Activated naive CD8-positive, alpha-beta T cell (primary cell): ENCODE results near the gene MAP3K2.

ENCODE experiments used
- H3K27ac Mint-ChIP-seq: one replicate; pipeline ENCODE4 v1.8.0; 2021; ENCODE audit warnings: mixed read lengths
- H3K27me3 Mint-ChIP-seq: one replicate; pipeline ENCODE4 v1.8.0; 2021; ENCODE audit warnings: mixed read lengths
- H3K36me3 Mint-ChIP-seq: one replicate; pipeline ENCODE4 v1.8.0; 2021; ENCODE audit warnings: mixed read lengths
- H3K4me1 Mint-ChIP-seq: one replicate; pipeline ENCODE4 v1.8.0; 2021; ENCODE audit warnings: low read depth, mixed read lengths
- H3K4me3 Mint-ChIP-seq: one replicate; pipeline ENCODE4 v1.8.0; 2021; ENCODE audit warnings: mild to moderate bottlenecking, mixed read lengths
- H3K9me3 Mint-ChIP-seq: one replicate; pipeline ENCODE4 v1.8.0; 2021; ENCODE audit warnings: low read depth, mixed read lengths

Gene MAP3K2

GRCh38 chr2:127386246-127386645 is 1.5 kb downstream of the MAP3K2 start:
- Mint-ChIP-seq H3K4me1 (peaks cover 76% of the 10 kb centered on the region), H3K4me3 (peak overlapping the region; percentile 94), H3K27me3 (no peaks in the 10 kb centered on the region), H3K27ac (peak overlapping the region; percentile 83), H3K9me3 (no peaks in the 10 kb centered on the region), H3K36me3 (peaks cover 8% of the 10 kb centered on the region)

GRCh38 chr2:127384529-127384928 is 3.2 kb downstream of the MAP3K2 start:
- Mint-ChIP-seq H3K27ac (peak overlapping the region; percentile 46), H3K4me3 (peak overlapping the region; percentile 25), H3K27me3 (no peaks in the 10 kb centered on the region), H3K36me3 (peaks cover 8% of the 10 kb centered on the region), H3K4me1 (peaks cover 82% of the 10 kb centered on the region), H3K9me3 (no peaks in the 10 kb centered on the region)

- Mint-ChIP-seq H3K27ac (no peak overlapping the region), H3K4me1 (peaks cover 81% of the 10 kb centered on the region), H3K4me3 (no peak overlapping the region), H3K36me3 (peaks cover 11% of the 10 kb centered on the region), H3K27me3 (no peaks in the 10 kb centered on the region), H3K9me3 (no peaks in the 10 kb centered on the region)
These were observed 4.9 kb downstream of the MAP3K2 start for GRCh38 chr2:127382831-127383230.

DNA sequence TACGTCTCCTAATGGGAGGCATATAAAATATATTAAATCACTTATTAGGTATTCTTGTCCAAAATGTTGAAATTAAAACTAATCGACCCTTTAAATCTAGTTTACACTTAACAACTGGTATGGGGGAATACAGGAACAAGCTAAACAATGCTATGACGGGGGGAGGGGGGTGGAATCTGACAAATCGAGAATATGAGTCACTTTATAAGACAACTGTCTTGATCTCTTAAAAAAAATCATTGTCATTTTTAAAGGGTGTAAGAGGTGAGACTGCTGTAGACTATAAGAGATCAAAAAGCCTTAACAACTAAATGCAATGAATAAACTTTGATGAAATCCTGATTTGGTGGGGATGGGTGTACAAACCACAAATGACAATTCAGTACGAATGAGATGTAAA is 6.0 kb downstream of the MAP3K2 start:
- H3K4me1 Mint-ChIP-seq, result peaks cover 81% of the 10 kb centered on the region
- H3K4me3 Mint-ChIP-seq, result peak overlapping the region; percentile 44
- peaks cover 11% of the 10 kb centered on the region for H3K36me3 Mint-ChIP-seq
- H3K27ac Mint-ChIP-seq, result peak overlapping the region; percentile 25
- no peaks in the 10 kb centered on the region for H3K27me3 Mint-ChIP-seq
- no peaks in the 10 kb centered on the region for H3K9me3 Mint-ChIP-seq

DNA sequence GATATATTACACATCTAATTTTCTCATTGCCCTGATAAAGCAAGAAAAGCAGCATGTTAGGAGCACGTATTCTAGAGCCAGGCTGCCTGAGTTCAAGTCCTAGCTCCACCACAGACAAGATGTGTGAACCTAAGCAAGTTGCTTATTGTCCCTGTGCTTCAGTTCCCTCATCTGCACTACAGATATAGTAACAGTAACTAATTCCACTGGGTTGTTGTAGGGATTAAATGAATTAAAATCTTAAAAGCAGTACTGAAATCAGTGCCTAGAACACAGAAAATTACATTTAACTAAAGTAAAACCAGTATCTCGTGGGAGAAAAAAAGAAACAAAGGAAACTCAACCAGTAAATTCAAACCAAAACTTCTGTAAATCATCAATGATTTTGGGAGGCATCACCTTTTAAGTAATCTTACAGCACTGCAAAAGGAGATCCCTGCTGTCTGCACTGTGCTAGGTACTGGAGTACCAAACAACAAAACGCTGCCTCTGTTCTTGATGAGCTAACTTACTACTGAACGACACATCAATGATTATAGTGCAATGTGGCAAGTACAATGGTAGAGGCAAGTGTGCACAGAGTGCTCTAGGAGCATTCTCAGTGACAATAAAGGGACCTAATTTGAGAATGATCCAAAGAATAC is 7.9 kb downstream of the MAP3K2 start:
- Mint-ChIP-seq H3K36me3 (peaks cover 17% of the 10 kb centered on the region), H3K4me3 (no peak overlapping the region), H3K4me1 (peaks cover 65% of the 10 kb centered on the region), H3K27me3 (no peaks in the 10 kb centered on the region), H3K27ac (peak overlapping the region; percentile 52), H3K9me3 (peaks cover 4% of the 10 kb centered on the region)

GRCh38 chr2:127378720-127379119 is 9.1 kb downstream of the MAP3K2 start:
- Mint-ChIP-seq H3K4me3 (no peak overlapping the region), H3K36me3 (peaks cover 20% of the 10 kb centered on the region), H3K9me3 (peaks cover 4% of the 10 kb centered on the region), H3K27me3 (no peaks in the 10 kb centered on the region), H3K4me1 (peaks cover 59% of the 10 kb centered on the region), H3K27ac (no peak overlapping the region)

DNA sequence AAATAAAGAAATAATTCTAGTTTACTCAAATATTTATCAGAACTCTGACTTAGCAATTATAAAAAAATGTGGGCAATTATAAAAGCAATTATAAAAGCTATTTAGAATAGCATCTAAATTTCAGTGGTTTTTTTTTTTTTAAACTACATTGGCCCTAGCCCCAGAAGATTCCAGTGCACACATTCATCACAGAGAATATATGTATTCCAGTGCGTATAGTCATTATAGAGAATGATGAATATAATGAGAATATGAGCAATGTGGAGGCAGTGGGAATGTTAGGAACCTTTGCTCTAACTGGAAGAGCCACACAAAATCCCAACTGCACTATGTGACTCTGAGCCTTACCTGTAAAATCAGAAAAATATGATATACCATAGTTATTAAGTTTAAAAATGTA is 10.5 kb downstream of the MAP3K2 start:
- Mint-ChIP-seq H3K27ac (no peak overlapping the region), H3K4me1 (peaks cover 46% of the 10 kb centered on the region), H3K36me3 (peaks cover 26% of the 10 kb centered on the region), H3K27me3 (no peaks in the 10 kb centered on the region), H3K9me3 (peaks cover 8% of the 10 kb centered on the region), H3K4me3 (no peak overlapping the region)

GRCh38 chr2:127376257-127376656 is 11.5 kb downstream of the MAP3K2 start:
- Mint-ChIP-seq H3K36me3 (peaks cover 29% of the 10 kb centered on the region), H3K9me3 (peaks cover 8% of the 10 kb centered on the region), H3K4me1 (peaks cover 39% of the 10 kb centered on the region), H3K27me3 (no peaks in the 10 kb centered on the region), H3K4me3 (no peak overlapping the region), H3K27ac (no peak overlapping the region)

- H3K27ac Mint-ChIP-seq, result no peak overlapping the region
- no peak overlapping the region for H3K4me3 Mint-ChIP-seq
- H3K4me1 Mint-ChIP-seq, result peaks cover 22% of the 10 kb centered on the region
- H3K9me3 Mint-ChIP-seq, result peaks cover 8% of the 10 kb centered on the region
- peaks cover 41% of the 10 kb centered on the region for H3K36me3 Mint-ChIP-seq
- no peaks in the 10 kb centered on the region for H3K27me3 Mint-ChIP-seq
These were observed 14.3 kb downstream of the MAP3K2 start for GRCh38 chr2:127373362-127374083.

DNA sequence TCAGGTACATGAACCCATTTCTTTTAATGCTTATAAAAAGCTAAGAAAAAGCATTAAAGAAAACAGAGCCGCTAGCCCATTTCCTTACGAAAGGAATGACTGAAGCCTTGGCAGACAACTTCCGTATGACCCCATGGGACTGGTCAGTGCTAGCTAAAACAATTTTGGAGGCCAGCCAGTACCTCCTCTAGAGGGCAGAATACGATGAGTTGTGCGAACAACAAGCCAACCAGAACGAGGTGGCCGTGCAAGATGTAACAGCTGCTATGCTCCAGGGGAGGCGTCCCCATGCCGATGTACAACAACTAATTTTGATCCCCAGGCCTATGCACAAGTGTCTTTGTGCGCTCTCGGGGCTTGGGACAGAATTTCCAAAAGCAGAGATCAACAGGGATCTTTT is 16.7 kb downstream of the MAP3K2 start:
- Mint-ChIP-seq H3K27ac (no peak overlapping the region), H3K27me3 (no peaks in the 10 kb centered on the region), H3K9me3 (peaks cover 8% of the 10 kb centered on the region), H3K36me3 (peaks cover 36% of the 10 kb centered on the region), H3K4me1 (peaks cover 30% of the 10 kb centered on the region), H3K4me3 (no peak overlapping the region)

DNA sequence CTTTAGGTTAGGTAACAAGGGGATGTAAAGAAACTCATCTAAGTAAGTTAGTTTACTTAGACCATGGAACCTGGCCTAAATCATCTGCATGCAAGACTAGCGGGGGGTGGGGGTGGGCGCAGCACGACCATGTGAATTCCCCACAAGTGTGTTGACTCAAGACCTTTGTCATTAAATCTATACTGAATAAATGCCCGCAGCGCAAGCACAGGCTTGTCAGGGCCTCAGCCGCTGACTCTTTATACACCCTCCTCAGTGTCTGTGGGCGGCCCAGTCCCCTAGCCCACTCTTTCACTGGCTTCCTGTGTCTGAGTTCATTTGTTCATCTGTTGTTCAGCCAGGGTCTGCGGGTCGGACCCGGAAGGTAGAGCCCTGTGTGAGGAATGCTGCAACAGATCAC is 17.8 kb downstream of the MAP3K2 start:
- Mint-ChIP-seq H3K27me3 (no peaks in the 10 kb centered on the region), H3K9me3 (peaks cover 5% of the 10 kb centered on the region), H3K4me3 (no peak overlapping the region), H3K27ac (no peak overlapping the region), H3K36me3 (peaks cover 31% of the 10 kb centered on the region), H3K4me1 (peaks cover 37% of the 10 kb centered on the region)

DNA sequence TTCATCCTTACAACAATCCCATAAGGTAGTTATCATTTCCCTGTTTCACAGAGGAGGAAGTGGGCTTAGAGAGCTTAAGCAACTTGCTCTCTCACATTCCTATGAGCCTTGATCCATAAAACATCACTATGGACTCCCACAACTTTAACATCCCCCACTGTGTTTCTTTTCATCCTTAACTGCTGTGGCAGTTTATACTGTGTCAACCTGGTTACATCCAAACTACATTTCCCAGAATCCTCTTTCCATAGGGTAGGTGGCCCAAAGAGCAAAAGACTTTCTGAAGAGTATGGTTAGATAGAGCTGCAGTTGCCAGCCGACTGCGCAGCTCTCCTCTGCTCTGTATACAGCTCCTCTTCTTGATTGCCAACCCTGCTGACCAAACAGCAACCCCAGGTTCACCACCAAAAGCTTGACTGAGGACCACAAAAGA is 22.5 kb downstream of the MAP3K2 start:
- Mint-ChIP-seq H3K4me1 (peaks cover 67% of the 10 kb centered on the region), H3K27me3 (no peaks in the 10 kb centered on the region), H3K27ac (no peak overlapping the region), H3K4me3 (peak overlapping the region; percentile 1), H3K36me3 (peaks cover 7% of the 10 kb centered on the region), H3K9me3 (no peaks in the 10 kb centered on the region)

GRCh38 chr2:127362971-127363370 is 24.8 kb downstream of the MAP3K2 start:
- Mint-ChIP-seq H3K27me3 (no peaks in the 10 kb centered on the region), H3K4me3 (no peak overlapping the region), H3K27ac (no peak overlapping the region), H3K9me3 (no peaks in the 10 kb centered on the region), H3K36me3 (no peaks in the 10 kb centered on the region), H3K4me1 (peaks cover 79% of the 10 kb centered on the region)

DNA sequence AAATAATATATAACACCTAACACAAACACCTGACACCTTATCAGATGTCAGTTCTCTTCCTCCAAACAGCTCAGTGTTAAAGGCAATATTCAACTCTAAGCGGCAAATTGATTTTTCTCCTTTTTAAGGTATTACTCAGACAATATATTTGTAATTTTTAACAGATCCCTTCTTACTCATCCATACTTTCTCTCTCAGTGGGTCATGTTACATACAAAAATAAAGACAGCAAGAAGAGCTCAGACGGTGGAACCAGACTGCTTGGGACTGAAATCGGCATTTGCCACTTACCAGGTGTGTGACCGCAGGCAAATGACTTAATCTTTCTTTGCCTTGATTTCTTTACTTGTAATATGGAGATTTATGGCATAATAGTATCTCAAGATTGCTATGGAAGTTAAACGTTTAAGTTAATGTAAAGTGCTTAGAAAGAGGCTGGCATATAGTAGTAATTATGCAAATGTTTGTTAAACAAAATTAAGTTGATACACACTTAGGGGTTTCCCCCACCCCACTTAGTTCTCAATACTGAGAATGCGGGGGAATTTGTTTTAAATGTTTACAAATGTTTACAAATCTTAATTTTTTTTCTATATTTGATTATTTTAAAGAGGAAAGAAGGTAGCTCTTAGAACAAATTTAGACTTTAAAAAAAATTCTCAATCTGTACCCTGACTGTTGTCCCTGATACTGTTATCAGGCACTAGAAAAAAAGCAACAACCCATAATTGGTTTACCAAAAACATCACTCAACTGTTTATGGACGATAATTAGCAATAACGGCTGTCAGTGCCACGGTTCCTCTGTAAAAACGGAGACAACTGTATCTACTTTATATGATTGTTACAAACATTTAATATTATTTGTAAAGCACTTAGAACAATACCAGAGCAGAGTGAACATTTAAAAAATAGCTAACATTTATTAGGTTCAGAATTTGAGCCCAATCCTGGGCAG is 25.6 kb downstream of the MAP3K2 start:
- no peak overlapping the region for H3K4me3 Mint-ChIP-seq
- no peak overlapping the region for H3K27ac Mint-ChIP-seq
- H3K36me3 Mint-ChIP-seq, result no peaks in the 10 kb centered on the region
- H3K27me3 Mint-ChIP-seq, result no peaks in the 10 kb centered on the region
- H3K4me1 Mint-ChIP-seq, result peaks cover 80% of the 10 kb centered on the region
- no peaks in the 10 kb centered on the region for H3K9me3 Mint-ChIP-seq

- H3K4me1 Mint-ChIP-seq, result peaks cover 77% of the 10 kb centered on the region
- no peaks in the 10 kb centered on the region for H3K27me3 Mint-ChIP-seq
- H3K36me3 Mint-ChIP-seq, result no peaks in the 10 kb centered on the region
- no peak overlapping the region for H3K4me3 Mint-ChIP-seq
- H3K27ac Mint-ChIP-seq, result peak overlapping the region; percentile 30
- H3K9me3 Mint-ChIP-seq, result no peaks in the 10 kb centered on the region
These were observed 27.5 kb downstream of the MAP3K2 start for GRCh38 chr2:127360242-127360641.
